Measurements from ENCODE around the gene CYBB.

The CYBB gene

GRCh38 chrX:37779857-37780256 is at the start of gene CYBB:
CYBB (plus strand) TSS chrX:37780059; CDS start chrX:37780078, 19 bp downstream.
- H3K36me3 ChIP-seq (ENCODE audit: insufficient read depth, low read length): no peaks in the 10 kb centered on the region
- no peaks in the 10 kb centered on the region for H3K79me2 ChIP-seq (ENCODE audit: control insufficient read depth, insufficient read depth, low read length, unreplicated experiment)
- no peak within 1 kb of the TSS for H3K27ac ChIP-seq (ENCODE audit: low read depth, low read length)
- H3K4me1 ChIP-seq (ENCODE audit: control insufficient read depth, insufficient read depth, low read length, unreplicated experiment): no peaks in the 10 kb centered on the region
- H3K27me3 ChIP-seq (ENCODE audit: insufficient read depth, low read length): no peaks in the 10 kb centered on the region
- H2AFZ ChIP-seq (ENCODE audit: low read length, unreplicated experiment): peak within 1 kb of the TSS; percentile 13
- H3K4me3 ChIP-seq (ENCODE audit: low read depth, low read length): no peak within 1 kb of the TSS

DNA sequence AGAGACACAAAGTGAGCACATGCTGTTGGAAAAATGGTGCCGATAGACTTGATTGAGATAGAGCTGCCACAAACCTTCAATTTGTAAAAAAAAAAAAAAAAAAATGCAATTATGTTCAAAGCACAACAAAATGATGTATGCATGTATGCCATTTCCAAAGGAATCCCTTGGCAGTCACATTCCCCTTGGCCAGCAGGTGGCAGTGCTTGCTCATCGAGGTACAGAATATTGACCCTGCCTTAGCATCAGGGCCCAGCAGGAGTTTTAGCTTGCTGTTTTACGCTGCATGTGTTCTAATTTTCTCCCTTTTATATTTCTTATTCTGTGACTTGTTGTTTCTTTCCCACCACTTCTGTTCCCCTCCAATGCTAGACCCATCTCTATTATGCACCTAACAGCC is 34.5 kb upstream of the CYBB start:
- no peaks in the 10 kb centered on the region for H3K79me2 ChIP-seq (ENCODE audit: control insufficient read depth, insufficient read depth, low read length, unreplicated experiment)
- H3K27ac ChIP-seq (ENCODE audit: low read depth, low read length): no peak overlapping the region
- no peaks in the 10 kb centered on the region for H3K4me1 ChIP-seq (ENCODE audit: control insufficient read depth, insufficient read depth, low read length, unreplicated experiment)
- H2AFZ ChIP-seq (ENCODE audit: low read length, unreplicated experiment): no peak overlapping the region
- H3K27me3 ChIP-seq (ENCODE audit: insufficient read depth, low read length): no peaks in the 10 kb centered on the region
- no peak overlapping the region for H3K4me3 ChIP-seq (ENCODE audit: low read depth, low read length)
- no peaks in the 10 kb centered on the region for H3K36me3 ChIP-seq (ENCODE audit: insufficient read depth, low read length)

- Histone ChIP-seq H3K27me3 (ENCODE audit: insufficient read depth, low read length) (no peaks in the 10 kb centered on the region), H3K27ac (ENCODE audit: low read depth, low read length) (no peak overlapping the region), H3K36me3 (ENCODE audit: insufficient read depth, low read length) (no peaks in the 10 kb centered on the region), H2AFZ (ENCODE audit: low read length, unreplicated experiment) (no peak overlapping the region), H3K4me3 (ENCODE audit: low read depth, low read length) (no peak overlapping the region), H3K79me2 (ENCODE audit: control insufficient read depth, insufficient read depth, low read length, unreplicated experiment) (no peaks in the 10 kb centered on the region), H3K4me1 (ENCODE audit: control insufficient read depth, insufficient read depth, low read length, unreplicated experiment) (no peaks in the 10 kb centered on the region)
Observed at GRCh38 chrX:37745835-37746217, 34.0 kb upstream of the CYBB start.

DNA sequence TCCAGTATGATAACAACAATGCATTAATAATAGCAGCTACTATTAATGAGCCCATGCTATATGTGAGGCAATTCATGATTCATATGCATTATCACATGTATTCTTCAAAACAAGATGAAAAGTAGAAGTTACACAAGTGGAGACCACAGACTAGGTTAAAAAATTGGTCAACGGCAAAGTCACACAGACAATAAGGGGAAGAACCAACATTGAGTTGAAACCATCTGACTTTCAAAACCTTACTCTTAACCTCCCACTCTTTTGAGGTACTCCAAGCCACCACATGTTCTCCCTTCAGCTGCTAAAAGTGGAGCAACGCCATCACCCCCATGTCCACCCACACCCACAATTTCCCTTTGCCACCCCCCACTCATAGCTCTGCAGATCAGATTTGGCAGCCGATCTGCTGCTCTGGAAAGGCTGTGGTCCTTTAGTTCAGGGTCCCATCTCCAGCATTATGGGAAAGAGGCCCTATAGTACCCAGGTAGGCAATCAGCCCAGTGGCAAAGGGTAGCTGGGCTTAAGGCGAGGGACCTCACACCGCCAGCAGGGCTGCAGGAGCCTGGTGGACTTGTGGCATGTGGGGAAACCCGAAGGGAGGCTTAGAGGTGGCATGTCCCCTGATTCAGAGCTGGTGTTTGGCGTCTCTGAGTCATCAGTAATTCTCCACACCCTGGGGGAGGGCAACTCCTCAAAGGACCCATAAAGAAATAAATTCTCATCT is 33.5 kb upstream of the CYBB start:
- Histone ChIP-seq H3K27me3 (ENCODE audit: insufficient read depth, low read length) (no peaks in the 10 kb centered on the region), H3K79me2 (ENCODE audit: control insufficient read depth, insufficient read depth, low read length, unreplicated experiment) (no peaks in the 10 kb centered on the region), H3K27ac (ENCODE audit: low read depth, low read length) (no peak overlapping the region), H3K4me3 (ENCODE audit: low read depth, low read length) (no peak overlapping the region), H3K36me3 (ENCODE audit: insufficient read depth, low read length) (no peaks in the 10 kb centered on the region), H3K4me1 (ENCODE audit: control insufficient read depth, insufficient read depth, low read length, unreplicated experiment) (no peaks in the 10 kb centered on the region), H2AFZ (ENCODE audit: low read length, unreplicated experiment) (no peak overlapping the region)

GRCh38 chrX:37746951-37747350 is 32.9 kb upstream of the CYBB start:
- no peak overlapping the region for H3K27ac ChIP-seq (ENCODE audit: low read depth, low read length)
- no peaks in the 10 kb centered on the region for H3K4me1 ChIP-seq (ENCODE audit: control insufficient read depth, insufficient read depth, low read length, unreplicated experiment)
- no peaks in the 10 kb centered on the region for H3K36me3 ChIP-seq (ENCODE audit: insufficient read depth, low read length)
- H3K27me3 ChIP-seq (ENCODE audit: insufficient read depth, low read length): no peaks in the 10 kb centered on the region
- H3K4me3 ChIP-seq (ENCODE audit: low read depth, low read length): no peak overlapping the region
- no peaks in the 10 kb centered on the region for H3K79me2 ChIP-seq (ENCODE audit: control insufficient read depth, insufficient read depth, low read length, unreplicated experiment)
- H2AFZ ChIP-seq (ENCODE audit: low read length, unreplicated experiment): no peak overlapping the region

DNA sequence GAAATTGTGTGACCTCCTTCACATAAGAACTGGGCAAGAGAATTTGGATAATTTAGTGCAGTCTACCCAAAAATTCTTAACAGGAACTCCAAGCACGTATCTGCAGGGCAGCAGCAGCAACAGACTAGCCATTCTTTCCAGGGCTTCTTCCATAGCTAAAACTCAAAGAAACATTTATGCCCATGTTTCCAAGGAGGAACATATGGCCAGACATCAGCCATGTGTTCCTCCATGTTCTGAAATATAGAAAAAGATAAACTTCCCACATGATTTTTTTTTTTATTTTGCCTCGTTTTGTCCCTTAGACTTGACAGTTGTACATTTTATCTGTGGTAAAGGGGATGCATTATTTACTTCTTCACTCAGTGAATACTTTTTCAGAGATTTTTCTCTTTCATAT is 27.6 kb upstream of the CYBB start:
- H2AFZ ChIP-seq (ENCODE audit: low read length, unreplicated experiment): no peak overlapping the region
- H3K4me1 ChIP-seq (ENCODE audit: control insufficient read depth, insufficient read depth, low read length, unreplicated experiment): no peaks in the 10 kb centered on the region
- H3K27me3 ChIP-seq (ENCODE audit: insufficient read depth, low read length): no peaks in the 10 kb centered on the region
- H3K4me3 ChIP-seq (ENCODE audit: low read depth, low read length): no peak overlapping the region
- no peaks in the 10 kb centered on the region for H3K36me3 ChIP-seq (ENCODE audit: insufficient read depth, low read length)
- no peak overlapping the region for H3K27ac ChIP-seq (ENCODE audit: low read depth, low read length)
- H3K79me2 ChIP-seq (ENCODE audit: control insufficient read depth, insufficient read depth, low read length, unreplicated experiment): no peaks in the 10 kb centered on the region

GRCh38 chrX:37752936-37753335 is 26.9 kb upstream of the CYBB start:
- Histone ChIP-seq H3K27ac (ENCODE audit: low read depth, low read length) (no peak overlapping the region), H3K79me2 (ENCODE audit: control insufficient read depth, insufficient read depth, low read length, unreplicated experiment) (no peaks in the 10 kb centered on the region), H3K4me1 (ENCODE audit: control insufficient read depth, insufficient read depth, low read length, unreplicated experiment) (no peaks in the 10 kb centered on the region), H3K36me3 (ENCODE audit: insufficient read depth, low read length) (no peaks in the 10 kb centered on the region), H3K27me3 (ENCODE audit: insufficient read depth, low read length) (0 out of 2 replicates have a peak, but pooled peaks cover 4% of the 10 kb centered on the region), H3K4me3 (ENCODE audit: low read depth, low read length) (no peak overlapping the region), H2AFZ (ENCODE audit: low read length, unreplicated experiment) (no peak overlapping the region)

DNA sequence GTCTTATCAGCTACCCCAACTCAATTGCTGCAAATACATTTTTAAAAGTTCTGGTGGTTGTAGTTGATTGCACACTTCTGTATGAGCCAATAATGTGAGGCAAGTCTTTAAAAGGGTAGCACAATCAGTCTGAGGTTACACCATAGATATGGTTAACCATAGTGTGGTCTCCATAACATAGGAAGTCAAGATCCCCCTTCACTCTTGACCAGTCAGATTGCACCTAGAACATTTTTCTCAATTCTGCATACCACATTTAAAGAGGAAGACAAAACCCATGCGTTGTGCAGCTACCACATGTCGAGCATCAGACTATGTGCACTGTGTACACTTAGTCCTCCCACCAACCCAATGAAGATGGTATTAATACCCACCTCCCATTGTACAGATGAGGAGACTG is 26.5 kb upstream of the CYBB start:
- Histone ChIP-seq H3K27me3 (ENCODE audit: insufficient read depth, low read length) (0 out of 2 replicates have a peak, but pooled peaks cover 4% of the 10 kb centered on the region), H3K27ac (ENCODE audit: low read depth, low read length) (no peak overlapping the region), H2AFZ (ENCODE audit: low read length, unreplicated experiment) (no peak overlapping the region), H3K36me3 (ENCODE audit: insufficient read depth, low read length) (no peaks in the 10 kb centered on the region), H3K4me3 (ENCODE audit: low read depth, low read length) (no peak overlapping the region), H3K4me1 (ENCODE audit: control insufficient read depth, insufficient read depth, low read length, unreplicated experiment) (no peaks in the 10 kb centered on the region), H3K79me2 (ENCODE audit: control insufficient read depth, insufficient read depth, low read length, unreplicated experiment) (no peaks in the 10 kb centered on the region)

- Histone ChIP-seq H3K4me1 (ENCODE audit: control insufficient read depth, insufficient read depth, low read length, unreplicated experiment) (no peaks in the 10 kb centered on the region), H3K27ac (ENCODE audit: low read depth, low read length) (no peak overlapping the region), H3K4me3 (ENCODE audit: low read depth, low read length) (no peak overlapping the region)
Observed at GRCh38 chrX:37754516-37754915, 25.3 kb upstream of the CYBB start.

GRCh38 chrX:37755025-37755424 is 24.8 kb upstream of the CYBB start:
- no peaks in the 10 kb centered on the region for H3K4me1 ChIP-seq (ENCODE audit: control insufficient read depth, insufficient read depth, low read length, unreplicated experiment)
- H3K27me3 ChIP-seq (ENCODE audit: insufficient read depth, low read length): 0 out of 2 replicates have a peak, but pooled peaks cover 4% of the 10 kb centered on the region
- no peak overlapping the region for H3K27ac ChIP-seq (ENCODE audit: low read depth, low read length)
- no peak overlapping the region for H3K4me3 ChIP-seq (ENCODE audit: low read depth, low read length)
- no peak overlapping the region for H2AFZ ChIP-seq (ENCODE audit: low read length, unreplicated experiment)
- no peaks in the 10 kb centered on the region for H3K79me2 ChIP-seq (ENCODE audit: control insufficient read depth, insufficient read depth, low read length, unreplicated experiment)
- no peaks in the 10 kb centered on the region for H3K36me3 ChIP-seq (ENCODE audit: insufficient read depth, low read length)

More at GRCh38 chrX:37754516-37754915, 25.3 kb upstream of the CYBB start:
- no peaks in the 10 kb centered on the region for H3K36me3 ChIP-seq (ENCODE audit: insufficient read depth, low read length)
- no peak overlapping the region for H2AFZ ChIP-seq (ENCODE audit: low read length, unreplicated experiment)
- no peaks in the 10 kb centered on the region for H3K79me2 ChIP-seq (ENCODE audit: control insufficient read depth, insufficient read depth, low read length, unreplicated experiment)
- 0 out of 2 replicates have a peak, but pooled peaks cover 4% of the 10 kb centered on the region for H3K27me3 ChIP-seq (ENCODE audit: insufficient read depth, low read length)

GRCh38 chrX:37757082-37757481 is 22.8 kb upstream of the CYBB start:
- Histone ChIP-seq H3K4me3 (ENCODE audit: low read depth, low read length) (no peak overlapping the region), H3K79me2 (ENCODE audit: control insufficient read depth, insufficient read depth, low read length, unreplicated experiment) (no peaks in the 10 kb centered on the region), H2AFZ (ENCODE audit: low read length, unreplicated experiment) (no peak overlapping the region), H3K4me1 (ENCODE audit: control insufficient read depth, insufficient read depth, low read length, unreplicated experiment) (no peaks in the 10 kb centered on the region), H3K36me3 (ENCODE audit: insufficient read depth, low read length) (no peaks in the 10 kb centered on the region), H3K27me3 (ENCODE audit: insufficient read depth, low read length) (0 out of 2 replicates have a peak, but pooled peaks cover 4% of the 10 kb centered on the region), H3K27ac (ENCODE audit: low read depth, low read length) (no peak overlapping the region)

Measured in ACC112 (cell line).